ENCODE data around the gene DLEC1. TPM values are rescaled to one million over a fixed set of nuclear protein-coding genes. Genes with fewer than 3 reads are reported as not detected.

The DLEC1 gene
- polyA plus RNA-seq, 2 of the 4 experiments (the other 2 are of a cell fraction), result 0.10 TPM; not detected in 1

DNA sequence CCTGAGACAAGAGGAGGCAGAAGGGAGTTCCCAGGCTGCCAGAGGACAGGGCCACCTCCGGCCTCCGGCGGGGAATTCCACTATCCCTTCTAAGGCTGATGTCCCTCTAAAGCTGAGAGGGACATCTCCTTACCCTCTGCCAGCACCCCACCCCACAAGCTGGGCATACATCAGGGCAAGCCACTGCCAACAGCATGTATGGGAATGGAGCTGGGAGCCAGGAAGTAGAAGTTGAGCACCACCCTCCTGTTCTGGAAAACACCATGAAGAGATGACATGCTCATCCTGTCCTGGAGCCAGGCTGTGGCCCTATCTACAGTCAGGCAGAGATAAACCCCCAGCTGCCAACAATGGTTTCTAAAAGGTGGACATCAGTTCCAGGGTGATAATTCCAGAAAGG, 16.7 kb upstream of the DLEC1 start:
- DNase-seq (ENCODE audit: low read depth in 1 of 2, low spot score in 1 of 2) (no peak), FAIRE-seq (no peak), ATAC-seq (no peak)
- 89% methylated on average over 3 of the region's 3 CpGs for WGBS (ENCODE audit: missing lambda C conversion rate)
- ChIA-PET CTCF (interaction anchor here (0.6 to 1.6 kb wide), 6 partner anchors 10 to 324 kb away, joined by 3 to 5 read pairs (median 3); partner anchors contain the start of genes OXSR1 and XYLB), POLR2A (no interaction called here)
- H3K9me3 ChIP-seq, result no peaks in the 10 kb centered on the region
- H3K4me1 ChIP-seq, result peaks cover 9% of the 10 kb centered on the region
- no peak overlapping the region for H3K4me2 ChIP-seq
- TF ChIP-seq HOXA7 (CRISPR knock-in tag; IDR thresholded peaks at IDR 0.05) (no peak), NPAS2 (CRISPR knock-in tag; IDR thresholded peaks at IDR 0.05; ENCODE audit: borderline replicate concordance) (no peak), RAD21 (conservative IDR thresholded peaks at IDR 0.05 in 1 of 2, IDR thresholded peaks at IDR 0.05 in 1 of 2) (no peak)
- TF ChIP-seq, protein P1, sequence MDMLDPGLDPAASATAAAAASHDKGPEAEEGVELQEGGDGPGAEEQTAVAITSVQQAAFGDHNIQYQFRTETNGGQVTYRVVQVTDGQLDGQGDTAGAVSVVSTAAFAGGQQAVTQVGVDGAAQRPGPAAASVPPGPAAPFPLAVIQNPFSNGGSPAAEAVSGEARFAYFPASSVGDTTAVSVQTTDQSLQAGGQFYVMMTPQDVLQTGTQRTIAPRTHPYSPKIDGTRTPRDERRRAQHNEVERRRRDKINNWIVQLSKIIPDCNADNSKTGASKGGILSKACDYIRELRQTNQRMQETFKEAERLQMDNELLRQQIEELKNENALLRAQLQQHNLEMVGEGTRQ (IDR thresholded peaks at IDR 0.05), result no peak
- no peak overlapping the region for H3K27ac ChIP-seq
- H3K4me3 ChIP-seq, result no peak overlapping the region

DNA sequence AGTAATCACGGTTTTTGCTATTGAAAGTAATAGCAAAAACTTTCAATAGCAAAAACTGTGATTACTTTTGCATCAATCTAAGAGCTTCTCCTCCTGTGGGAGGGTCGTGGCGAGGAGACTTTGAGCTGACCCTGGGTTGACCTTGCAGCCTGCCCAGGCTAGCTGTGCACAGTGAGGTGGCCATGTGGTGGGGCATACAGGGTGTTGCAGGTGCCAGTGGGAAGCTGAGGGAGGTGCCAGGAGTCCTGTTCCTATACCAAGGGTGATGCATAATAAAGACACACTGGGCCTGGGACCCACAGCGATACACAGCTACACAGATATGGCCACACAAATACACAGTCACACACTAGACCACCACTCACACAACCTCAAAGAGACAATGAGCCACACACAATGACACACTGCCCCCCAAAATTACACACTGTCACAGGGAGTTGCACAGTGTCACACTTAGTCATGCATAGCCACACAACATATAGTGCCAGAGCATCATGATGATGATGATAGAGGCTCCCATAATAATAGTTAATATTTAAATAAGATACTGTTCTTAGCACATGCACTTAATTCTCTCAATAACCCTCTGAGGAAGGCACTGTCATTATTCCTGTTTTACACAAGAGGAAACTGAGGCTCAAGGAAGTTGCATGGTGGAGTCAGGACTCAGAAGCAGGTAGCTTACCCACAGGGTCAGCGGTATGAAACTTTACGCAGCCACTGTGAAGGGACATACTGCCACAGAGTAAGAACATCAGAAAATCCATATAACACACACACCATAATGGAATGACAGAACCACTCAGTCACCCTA, 15.9 kb upstream of the DLEC1 start:
- CTCF ChIA-PET, result interaction anchor here (1.1 to 1.6 kb wide), 5 partner anchors 26 to 323 kb away, joined by 3 to 5 read pairs (median 3); partner anchors contain the start of genes OXSR1 and XYLB
- Histone ChIP-seq H3K4me3 (no peak overlapping the region), H3K4me2 (peak overlapping the region; percentile 74), H3K4me1 (peaks cover 9% of the 10 kb centered on the region), H3K27ac (no peak overlapping the region), H3K9me3 (no peaks in the 10 kb centered on the region)
- ATAC-seq (no peak), DNase-seq (ENCODE audit: low read depth in 1 of 2, low spot score in 1 of 2) (no peak), FAIRE-seq (no peak)
- WGBS (ENCODE audit: missing lambda C conversion rate), result 92% methylated on average over 6 of the region's 6 CpGs
- POLR2A ChIA-PET, result no interaction called here
- no peak for TF ChIP-seq POLR2A (IDR thresholded peaks at IDR 0.05; ENCODE audit: low read length)
- no peak for TF ChIP-seq HEYL (CRISPR knock-in tag; IDR thresholded peaks at IDR 0.05)
- no peak for TF ChIP-seq HMGXB4 (CRISPR knock-in tag; IDR thresholded peaks at IDR 0.05; ENCODE audit: borderline replicate concordance)
- no peak for TF ChIP-seq JUNB (IDR thresholded peaks at IDR 0.05)
- TF ChIP-seq RCOR1 (IDR thresholded peaks at IDR 0.05; ENCODE audit: low read depth, low read length), result no peak
- no peak for TF ChIP-seq ESRRA (IDR thresholded peaks at IDR 0.05; ENCODE audit: borderline replicate concordance, low read length)
- no peak for TF ChIP-seq CBX8 (IDR thresholded peaks at IDR 0.05)

GRCh38 chr3:38026856-38027255, 12.2 kb upstream of the DLEC1 start:
- ATAC-seq (no peak), DNase-seq (ENCODE audit: low read depth in 1 of 2, low spot score in 1 of 2) (no peak), FAIRE-seq (no peak)
- CTCF ChIA-PET, result interaction anchor here (1.1 kb wide), 1 partner anchor 91 kb away, joined by 3 read pairs; no protein-coding TSS in a partner anchor
- Histone ChIP-seq H3K9me3 (no peaks in the 10 kb centered on the region), H3K27ac (no peak overlapping the region), H3K4me1 (peaks cover 30% of the 10 kb centered on the region), H3K4me2 (no peak overlapping the region), H3K4me3 (no peak overlapping the region)
- no peak for TF ChIP-seq RFX5 (IDR thresholded peaks at IDR 0.05)
- no peak for TF ChIP-seq CHD4 (IDR thresholded peaks at IDR 0.05; ENCODE audit: borderline replicate concordance)
- no peak for TF ChIP-seq EP300 (IDR thresholded peaks at IDR 0.05)
- TF ChIP-seq HDAC2 (IDR thresholded peaks at IDR 0.05), result no peak
- TF ChIP-seq POLR2AphosphoS2 (conservative IDR thresholded peaks at IDR 0.05; ENCODE audit: low read length), result no peak
- TF ChIP-seq KDM5A (IDR thresholded peaks at IDR 0.05), result no peak
- TF ChIP-seq FOSB (CRISPR knock-in tag; IDR thresholded peaks at IDR 0.05), result no peak
- TF ChIP-seq SMC3 (IDR thresholded peaks at IDR 0.05), result no peak
- TF ChIP-seq HMGXB4 (CRISPR knock-in tag; IDR thresholded peaks at IDR 0.05; ENCODE audit: borderline replicate concordance), result no peak
- no peak for TF ChIP-seq EHF (CRISPR knock-in tag; IDR thresholded peaks at IDR 0.05)
- no peak for TF ChIP-seq CBX2 (IDR thresholded peaks at IDR 0.05; ENCODE audit: borderline replicate concordance, low read depth)
- no peak for TF ChIP-seq JUNB (IDR thresholded peaks at IDR 0.05)
- no peak for TF ChIP-seq TP53 (CRISPR knock-in tag; IDR thresholded peaks at IDR 0.05)
- no peak for TF ChIP-seq POLR2A (IDR thresholded peaks at IDR 0.05; ENCODE audit: low read length)
- POLR2A ChIA-PET, result no interaction called here
- 68% methylated on average over 4 of the region's 4 CpGs for WGBS (ENCODE audit: missing lambda C conversion rate)

Data from A549 (cell line).